A204.1 (cell line): Measurements from ENCODE around the gene MT1G.

Experiments used
- FAIRE-seq: peaks from 2 replicates; lab custom pipeline; 2012; peaks lifted over from hg19 to GRCh38; lab: Jason Lieb, UNC

The MT1G gene

GRCh38 chr16:56662357-56663354 is 5.2 kb downstream of the MT1G start:
- no peak for FAIRE-seq

- no peak for FAIRE-seq
Measured at GRCh38 chr16:56658327-56658875, 9.5 kb downstream of the MT1G start.

- FAIRE-seq: no peak
Measured at GRCh38 chr16:56657555-56658326, 10.1 kb downstream of the MT1G start, which contains the start of gene MT1F. TSS of gene MT1F (plus strand) at chr16:56657959. CDS start at chr16:56658059, 100 bp downstream.

GRCh38 chr16:56653218-56653617 is 14.6 kb downstream of the MT1G start:
- FAIRE-seq: no peak

- no peak for FAIRE-seq
Measured at GRCh38 chr16:56652600-56652999, 15.3 kb downstream of the MT1G start.

- FAIRE-seq: no peak
Measured at GRCh38 chr16:56651586-56651985, 16.3 kb downstream of the MT1G start, which contains the start of gene MT1B. TSS of gene MT1B (plus strand) at chr16:56651886. CDS start at chr16:56651954, 68 bp downstream.

- no peak for FAIRE-seq
Measured at GRCh38 chr16:56649820-56650219, 18.0 kb downstream of the MT1G start.

- no peak for FAIRE-seq
Measured at GRCh38 chr16:56649271-56649670, 18.6 kb downstream of the MT1G start.

- FAIRE-seq: no peak
Measured at GRCh38 chr16:56647641-56648431, 20.0 kb downstream of the MT1G start.

- no peak for FAIRE-seq
Measured at GRCh38 chr16:56645838-56646237, 22.0 kb downstream of the MT1G start.

- FAIRE-seq: no peak
Measured at GRCh38 chr16:56645311-56645710, 22.6 kb downstream of the MT1G start.

- no peak for FAIRE-seq
Measured at GRCh38 chr16:56643833-56644232, 24.0 kb downstream of the MT1G start.

GRCh38 chr16:56643080-56643778 is 24.6 kb downstream of the MT1G start:
- no peak for FAIRE-seq

- no peak for FAIRE-seq
Measured at GRCh38 chr16:56641166-56641565, 26.7 kb downstream of the MT1G start.

GRCh38 chr16:56640076-56640475 is 27.8 kb downstream of the MT1G start:
- FAIRE-seq: no peak

GRCh38 chr16:56639045-56639444 is 28.8 kb downstream of the MT1G start:
- no peak for FAIRE-seq

GRCh38 chr16:56637814-56638750 is 29.8 kb downstream of the MT1G start, which contains the start of gene MT1A:
TSS of gene MT1A (plus strand) at chr16:56638666. CDS start at chr16:56638739, 73 bp downstream.
- FAIRE-seq: no peak

- FAIRE-seq: no peak
Measured at GRCh38 chr16:56636616-56637413, 31.1 kb downstream of the MT1G start.

GRCh38 chr16:56635441-56635967 is 32.4 kb downstream of the MT1G start:
- FAIRE-seq: no peak
